ENCODE data around the gene ATG16L1. TPM values are rescaled to one million over a fixed set of nuclear protein-coding genes. Genes with fewer than 3 reads are reported as not detected.

ATG16L1 gene
- total and polyA plus RNA-seq, 4 experiments from 2014 or later = 12.3 to 89.4 (median 50.5) TPM

- DNase-seq = no peak
- Mint-ChIP-seq H3K36me3 (peaks cover 0 to 2% of the 10 kb centered on the region in 2 donors), H3K9me3 (peaks cover 0 to 1% (median 0%) of the 10 kb centered on the region in 8 donors), H3K4me1 (peaks cover 0 to 4% (median 2%) of the 10 kb centered on the region in 4 donors), H3K27ac (peak overlapping the region in 1 of 7 donors; percentile 12), H3K27me3 (no peaks in the 10 kb centered on the region), H3K4me3 (no peak overlapping the region)
- intact Hi-C loops (cut with micrococcal nuclease) = no loop called here
- no peaks in the 10 kb centered on the region for H3K27me3 ChIP-seq (ENCODE audit: insufficient read depth, low read length)
- no peaks in the 10 kb centered on the region for H3K9me3 ChIP-seq (ENCODE audit: control insufficient read depth in 1 of 2, low read length in 2 of 2)
- ChIA-PET POLR2A (ENCODE audit: partially characterized antibody) (no interaction called here), CTCF (ENCODE audit: partially characterized antibody) (interaction anchor here (0.7 kb wide), 1 partner anchor 92 kb away, joined by 3 read pairs; no protein-coding TSS in a partner anchor)
- no peak overlapping the region for H3K4me3 ChIP-seq (ENCODE audit: low read length in 2 of 2)
- no peaks in the 10 kb centered on the region for H3K36me3 ChIP-seq (ENCODE audit: insufficient read depth, low read length)
- H3K4me1 ChIP-seq (ENCODE audit: insufficient read depth, low read length) = no peaks in the 10 kb centered on the region
- no peak overlapping the region for H3K27ac ChIP-seq (ENCODE audit: low read depth, low read length)
Measured at GRCh38 chr2:233303252-233303651, 51.8 kb downstream of the ATG16L1 start.

GRCh38 chr2:233307565-233307964 lies 56.1 kb downstream of the ATG16L1 start, which contains the start of gene SAG:
TSS of gene SAG (plus strand) at chr2:233307816. CDS start at chr2:233309190, 1,374 bp downstream.
- Mint-ChIP-seq H3K4me1 (peaks cover 0 to 4% (median 2%) of the 10 kb centered on the region in 4 donors), H3K27ac (no peak within 1 kb of the TSS), H3K4me3 (no peak within 1 kb of the TSS), H3K9me3 (peaks cover 0 to 1% (median 0%) of the 10 kb centered on the region in 8 donors), H3K27me3 (no peaks in the 10 kb centered on the region), H3K36me3 (no peaks in the 10 kb centered on the region)
- DNase-seq = no peak
- intact Hi-C loops (cut with micrococcal nuclease) = no loop called here
- Histone ChIP-seq H3K36me3 (ENCODE audit: insufficient read depth, low read length) (no peaks in the 10 kb centered on the region), H3K4me1 (ENCODE audit: insufficient read depth, low read length) (no peaks in the 10 kb centered on the region), H3K4me3 (ENCODE audit: low read length in 2 of 2) (no peak within 1 kb of the TSS), H3K9me3 (ENCODE audit: control insufficient read depth in 1 of 2, low read length in 2 of 2) (no peaks in the 10 kb centered on the region), H3K27ac (ENCODE audit: low read depth, low read length) (no peak within 1 kb of the TSS), H3K27me3 (ENCODE audit: insufficient read depth, low read length) (no peaks in the 10 kb centered on the region)
- ChIA-PET POLR2A (ENCODE audit: partially characterized antibody) (interaction anchor here (1.7 kb wide), 1 partner anchor 40 kb away, joined by 3 read pairs; no protein-coding TSS in a partner anchor), CTCF (ENCODE audit: partially characterized antibody) (no interaction called here)

- Histone ChIP-seq H3K9me3 (ENCODE audit: control insufficient read depth in 1 of 2, low read length in 2 of 2) (no peaks in the 10 kb centered on the region), H3K4me1 (ENCODE audit: insufficient read depth, low read length) (no peaks in the 10 kb centered on the region), H3K27me3 (ENCODE audit: insufficient read depth, low read length) (no peaks in the 10 kb centered on the region), H3K36me3 (ENCODE audit: insufficient read depth, low read length) (no peaks in the 10 kb centered on the region), H3K4me3 (ENCODE audit: low read length in 2 of 2) (no peak overlapping the region), H3K27ac (ENCODE audit: low read depth, low read length) (no peak overlapping the region)
- CTCF ChIA-PET (ENCODE audit: partially characterized antibody) = no interaction called here
- Mint-ChIP-seq H3K27me3 (no peaks in the 10 kb centered on the region), H3K4me1 (peaks cover 0 to 4% (median 2%) of the 10 kb centered on the region in 4 donors), H3K4me3 (no peak overlapping the region), H3K9me3 (peaks cover 0 to 1% (median 0%) of the 10 kb centered on the region in 8 donors), H3K27ac (peak overlapping the region in 1 of 7 donors; percentile 7), H3K36me3 (no peaks in the 10 kb centered on the region)
- POLR2A ChIA-PET (ENCODE audit: partially characterized antibody) = no interaction called here
- intact Hi-C loops (cut with micrococcal nuclease) = no loop called here
- DNase-seq = no peak
Measured at GRCh38 chr2:233311241-233311926, 59.9 kb downstream of the ATG16L1 start.

DNA sequence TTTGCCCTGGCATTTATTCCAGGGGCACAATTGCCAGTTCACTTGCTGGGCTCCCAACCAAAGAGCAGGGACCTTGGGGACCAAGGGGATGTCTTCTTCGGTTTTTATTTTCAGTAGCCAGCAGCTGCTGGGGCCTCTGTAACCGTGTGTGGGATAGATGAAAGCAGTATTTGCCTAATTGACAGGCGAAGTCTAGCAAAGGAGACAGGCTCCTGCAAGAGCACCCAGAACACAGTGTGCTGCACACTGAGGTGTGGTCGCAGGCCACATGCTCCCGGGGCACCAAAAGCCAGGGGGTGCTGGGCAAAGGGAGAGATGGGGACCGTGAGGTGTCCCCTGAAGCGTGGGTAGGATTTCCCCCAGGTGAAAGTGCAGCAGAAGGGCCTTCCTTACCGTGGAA lies 61.4 kb downstream of the ATG16L1 start:
- CTCF ChIA-PET (ENCODE audit: partially characterized antibody) = interaction anchor here (0.7 kb wide), 1 partner anchor 71 kb away, joined by 3 read pairs; no protein-coding TSS in a partner anchor
- H3K27ac Mint-ChIP-seq = peak overlapping the region in 1 of 7 donors; percentile 53
- Histone ChIP-seq H3K4me3 (ENCODE audit: low read length in 2 of 2) (no peak overlapping the region), H3K27me3 (ENCODE audit: insufficient read depth, low read length) (no peaks in the 10 kb centered on the region), H3K36me3 (ENCODE audit: insufficient read depth, low read length) (no peaks in the 10 kb centered on the region), H3K27ac (ENCODE audit: low read depth, low read length) (no peak overlapping the region), H3K4me1 (ENCODE audit: insufficient read depth, low read length) (no peaks in the 10 kb centered on the region), H3K9me3 (ENCODE audit: control insufficient read depth in 1 of 2, low read length in 2 of 2) (no peaks in the 10 kb centered on the region)
- no peaks in the 10 kb centered on the region for H3K36me3 Mint-ChIP-seq
- no peak for DNase-seq
- intact Hi-C loops (cut with micrococcal nuclease) = no loop called here
- POLR2A ChIA-PET (ENCODE audit: partially characterized antibody) = no interaction called here
- no peaks in the 10 kb centered on the region for H3K27me3 Mint-ChIP-seq
- peaks cover 0 to 4% (median 2%) of the 10 kb centered on the region in 4 donors for H3K4me1 Mint-ChIP-seq
- H3K4me3 Mint-ChIP-seq = no peak overlapping the region
- no peaks in the 10 kb centered on the region for H3K9me3 Mint-ChIP-seq

GRCh38 chr2:233314180-233314925 lies 62.9 kb downstream of the ATG16L1 start:
- H3K27me3 Mint-ChIP-seq = no peaks in the 10 kb centered on the region
- H3K4me3 Mint-ChIP-seq = no peak overlapping the region
- intact Hi-C loops (cut with micrococcal nuclease) = no loop called here
- Histone ChIP-seq H3K27ac (ENCODE audit: low read depth, low read length) (no peak overlapping the region), H3K4me1 (ENCODE audit: insufficient read depth, low read length) (no peaks in the 10 kb centered on the region), H3K36me3 (ENCODE audit: insufficient read depth, low read length) (no peaks in the 10 kb centered on the region), H3K4me3 (ENCODE audit: low read length in 2 of 2) (no peak overlapping the region), H3K27me3 (ENCODE audit: insufficient read depth, low read length) (peaks cover 4% of the 10 kb centered on the region), H3K9me3 (ENCODE audit: control insufficient read depth in 1 of 2, low read length in 2 of 2) (no peaks in the 10 kb centered on the region)
- ChIA-PET POLR2A (ENCODE audit: partially characterized antibody) (no interaction called here), CTCF (ENCODE audit: partially characterized antibody) (interaction anchor here (0.7 to 1.0 kb wide), 2 partner anchors 9 to 42 kb away, joined by 3 to 4 read pairs; no protein-coding TSS in a partner anchor)
- H3K9me3 Mint-ChIP-seq = no peaks in the 10 kb centered on the region
- no peak overlapping the region for H3K27ac Mint-ChIP-seq
- peaks cover 0 to 4% (median 2%) of the 10 kb centered on the region in 4 donors for H3K4me1 Mint-ChIP-seq
- no peak for DNase-seq
- no peaks in the 10 kb centered on the region for H3K36me3 Mint-ChIP-seq

GRCh38 chr2:233317196-233317943 lies 65.9 kb downstream of the ATG16L1 start:
- Histone ChIP-seq H3K27ac (ENCODE audit: low read depth, low read length) (no peak overlapping the region), H3K27me3 (ENCODE audit: insufficient read depth, low read length) (peaks cover 4% of the 10 kb centered on the region), H3K4me1 (ENCODE audit: insufficient read depth, low read length) (no peaks in the 10 kb centered on the region), H3K9me3 (ENCODE audit: control insufficient read depth in 1 of 2, low read length in 2 of 2) (no peaks in the 10 kb centered on the region), H3K36me3 (ENCODE audit: insufficient read depth, low read length) (no peaks in the 10 kb centered on the region), H3K4me3 (ENCODE audit: low read length in 2 of 2) (no peak overlapping the region)
- POLR2A ChIA-PET (ENCODE audit: partially characterized antibody) = interaction anchor here (2.1 kb wide), 1 partner anchor 14 kb away, joined by 7 read pairs; no protein-coding TSS in a partner anchor
- H3K27ac Mint-ChIP-seq = peak overlapping the region in 1 of 7 donors; percentile 53
- DNase-seq = no peak
- no peak overlapping the region for H3K4me3 Mint-ChIP-seq
- CTCF ChIA-PET (ENCODE audit: partially characterized antibody) = interaction anchor here (1.8 kb wide), 1 partner anchor 11 kb away, joined by 4 read pairs; no protein-coding TSS in a partner anchor
- H3K27me3 Mint-ChIP-seq = no peaks in the 10 kb centered on the region
- peaks cover 0 to 8% (median 2%) of the 10 kb centered on the region in 4 donors for H3K4me1 Mint-ChIP-seq
- H3K9me3 Mint-ChIP-seq = no peaks in the 10 kb centered on the region
- intact Hi-C loops (cut with micrococcal nuclease) = no loop called here
- H3K36me3 Mint-ChIP-seq = no peaks in the 10 kb centered on the region
